Measurements from ENCODE around the gene CCDC69. TPM values are rescaled to one million over a fixed set of nuclear protein-coding genes. Genes with fewer than 3 reads are reported as not detected.
"Not testable (repeated sequence)": the region's sequence is repeated elsewhere in the genome, so short reads cannot be mapped to it uniquely, and the experiment has no call there.

The CCDC69 gene
- total RNA-seq, 1 experiment from 2014 or later, result 5.1 TPM

DNA sequence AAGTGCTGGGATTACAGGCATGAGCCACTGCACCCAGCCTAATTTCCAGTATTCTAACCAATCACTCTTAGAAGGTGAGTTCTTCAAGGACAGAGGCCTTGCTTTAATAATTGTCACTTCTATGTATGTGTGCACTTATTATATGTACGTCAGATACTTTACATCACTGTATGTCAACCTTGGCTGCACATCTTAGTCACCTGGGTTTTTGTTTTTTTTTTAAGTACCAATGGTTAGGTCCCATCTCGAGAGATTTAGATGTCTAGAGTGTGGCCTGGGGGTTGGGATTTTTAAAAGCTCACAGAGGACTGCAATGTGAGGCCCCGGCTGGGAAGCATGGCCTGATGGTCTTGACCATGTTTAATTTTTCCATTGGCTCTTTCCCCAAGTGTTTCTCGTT, 19.2 kb upstream of the CCDC69 start:
- Histone ChIP-seq H3K4me3 (ENCODE audit: low read depth, low read length) (no peak overlapping the region), H3K4me1 (peaks cover 9% of the 10 kb centered on the region), H3K36me3 (ENCODE audit: control insufficient read depth, insufficient read depth, low read length) (no peaks in the 10 kb centered on the region), H3K27me3 (replicated peaks; ENCODE audit: control insufficient read depth, insufficient read depth, low read length) (no peaks in the 10 kb centered on the region), H3K9me3 (no peaks in the 10 kb centered on the region)
- Mint-ChIP-seq H3K27me3 (ENCODE audit: insufficient read depth, unreplicated experiment) (no peaks in the 10 kb centered on the region), H3K27ac (ENCODE audit: unreplicated experiment) (no peak overlapping the region), H3K36me3 (ENCODE audit: insufficient read depth, unreplicated experiment) (no peaks in the 10 kb centered on the region), H3K4me3 (ENCODE audit: unreplicated experiment) (no peak overlapping the region), H3K9me3 (ENCODE audit: unreplicated experiment) (no peaks in the 10 kb centered on the region), H3K4me1 (ENCODE audit: low read depth, unreplicated experiment) (peaks cover 9% of the 10 kb centered on the region)
- BruUV-seq (replicated peaks), result no TSS peak
- TF ChIP-seq, protein P1, sequence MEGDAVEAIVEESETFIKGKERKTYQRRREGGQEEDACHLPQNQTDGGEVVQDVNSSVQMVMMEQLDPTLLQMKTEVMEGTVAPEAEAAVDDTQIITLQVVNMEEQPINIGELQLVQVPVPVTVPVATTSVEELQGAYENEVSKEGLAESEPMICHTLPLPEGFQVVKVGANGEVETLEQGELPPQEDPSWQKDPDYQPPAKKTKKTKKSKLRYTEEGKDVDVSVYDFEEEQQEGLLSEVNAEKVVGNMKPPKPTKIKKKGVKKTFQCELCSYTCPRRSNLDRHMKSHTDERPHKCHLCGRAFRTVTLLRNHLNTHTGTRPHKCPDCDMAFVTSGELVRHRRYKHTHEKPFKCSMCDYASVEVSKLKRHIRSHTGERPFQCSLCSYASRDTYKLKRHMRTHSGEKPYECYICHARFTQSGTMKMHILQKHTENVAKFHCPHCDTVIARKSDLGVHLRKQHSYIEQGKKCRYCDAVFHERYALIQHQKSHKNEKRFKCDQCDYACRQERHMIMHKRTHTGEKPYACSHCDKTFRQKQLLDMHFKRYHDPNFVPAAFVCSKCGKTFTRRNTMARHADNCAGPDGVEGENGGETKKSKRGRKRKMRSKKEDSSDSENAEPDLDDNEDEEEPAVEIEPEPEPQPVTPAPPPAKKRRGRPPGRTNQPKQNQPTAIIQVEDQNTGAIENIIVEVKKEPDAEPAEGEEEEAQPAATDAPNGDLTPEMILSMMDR (IDR thresholded peaks at IDR 0.05; ENCODE audit: insufficient read depth in 1 of 2, low read depth in 1 of 2, low read length in 1 of 2, severe bottlenecking in 1 of 2, unreplicated experiment in 1 of 2), result no peak
- no peak for DNase-seq
- POLR2A ChIA-PET, result no interaction called here
- intact Hi-C loops (cut with micrococcal nuclease; ENCODE audit: unreplicated experiment), result no loop called here
- CTCF ChIA-PET, result no interaction called here

GRCh38 chr5:151240924-151241635, 17.2 kb upstream of the CCDC69 start:
- H3K9me3 ChIP-seq, result no peaks in the 10 kb centered on the region
- Mint-ChIP-seq H3K36me3 (ENCODE audit: insufficient read depth, unreplicated experiment) (no peaks in the 10 kb centered on the region), H3K9me3 (ENCODE audit: unreplicated experiment) (no peaks in the 10 kb centered on the region), H3K4me1 (ENCODE audit: low read depth, unreplicated experiment) (peaks cover 9% of the 10 kb centered on the region), H3K27ac (ENCODE audit: unreplicated experiment) (no peak overlapping the region), H3K27me3 (ENCODE audit: insufficient read depth, unreplicated experiment) (no peaks in the 10 kb centered on the region), H3K4me3 (ENCODE audit: unreplicated experiment) (no peak overlapping the region)
- TF ChIP-seq, protein P1 (IDR thresholded peaks at IDR 0.05; ENCODE audit: insufficient read depth in 1 of 2, low read depth in 1 of 2, low read length in 1 of 2, severe bottlenecking in 1 of 2, unreplicated experiment in 1 of 2), result no peak
- H3K36me3 ChIP-seq (ENCODE audit: control insufficient read depth, insufficient read depth, low read length), result no peaks in the 10 kb centered on the region
- BruUV-seq (replicated peaks), result no TSS peak
- peaks cover 9% of the 10 kb centered on the region for H3K4me1 ChIP-seq
- DNase-seq, result peak; percentile 20 to 60
- POLR2A ChIA-PET, result interaction anchor here (0.6 kb wide), 1 partner anchor 112 kb away, joined by 3 read pairs; no protein-coding TSS in a partner anchor
- CTCF ChIA-PET, result interaction anchor here (0.7 to 1.1 kb wide), 2 partner anchors 76 to 115 kb away, joined by 3 to 5 read pairs; no protein-coding TSS in a partner anchor
- no peaks in the 10 kb centered on the region for H3K27me3 ChIP-seq (replicated peaks; ENCODE audit: control insufficient read depth, insufficient read depth, low read length)
- intact Hi-C loops (cut with micrococcal nuclease; ENCODE audit: unreplicated experiment), result no loop called here
- H3K4me3 ChIP-seq (ENCODE audit: low read depth, low read length), result no peak overlapping the region

- H3K27me3 ChIP-seq (replicated peaks; ENCODE audit: control insufficient read depth, insufficient read depth, low read length); CTCF ChIA-PET: not testable (repeated sequence)
Observed at GRCh38 chr5:151240268-151240835, 16.5 kb upstream of the CCDC69 start.

More at GRCh38 chr5:151240268-151240835, 16.5 kb upstream of the CCDC69 start:
- H3K4me1 Mint-ChIP-seq (ENCODE audit: low read depth, unreplicated experiment); POLR2A ChIA-PET; H3K27me3 Mint-ChIP-seq (ENCODE audit: insufficient read depth, unreplicated experiment); H3K4me1 ChIP-seq; H3K36me3 Mint-ChIP-seq (ENCODE audit: insufficient read depth, unreplicated experiment); H3K4me3 Mint-ChIP-seq (ENCODE audit: unreplicated experiment); BruUV-seq (replicated peaks); H3K4me3 ChIP-seq (ENCODE audit: low read depth, low read length); H3K9me3 ChIP-seq; H3K27ac Mint-ChIP-seq (ENCODE audit: unreplicated experiment); H3K9me3 Mint-ChIP-seq (ENCODE audit: unreplicated experiment); DNase-seq; intact Hi-C loops (cut with micrococcal nuclease; ENCODE audit: unreplicated experiment); H3K36me3 ChIP-seq (ENCODE audit: control insufficient read depth, insufficient read depth, low read length): not testable (repeated sequence)
